Lung (tissue), 12 donors: Measurements from ENCODE around the gene RASSF9. TPM values are rescaled to one million over a fixed set of nuclear protein-coding genes. Genes with fewer than 3 reads are reported as not detected.

Experiments used
- ATAC-seq: fragments of 200-7000 bp; cut with Tn5 transposase; one replicate; pipeline ENCODE4 v1.9.1; 2020; ENCODE audit warnings: moderate number of reproducible peaks; ENCODE audit not compliant: insufficient read depth, low FRiP score
- DNase-seq, 3 donors: peaks; one replicate each; pipeline ENCODE4 v3.0.0-alpha.2; 2013 to 2017
- H3K27ac ChIP-seq, 2 donors: one replicate each; pipeline ENCODE4 v1.5.1; 2013; ENCODE audit warnings: mild to moderate bottlenecking in 2 of 2, moderate library complexity in 2 of 2, control low read depth in 1 of 2, inconsistent platforms in 1 of 2, low read depth in 1 of 2, low read length in 1 of 2
- H3K27me3 ChIP-seq, 3 donors: one replicate each; pipeline ENCODE4 v1.5.1; 2013; ENCODE audit warnings: low read length in 2 of 3; ENCODE audit not compliant: control insufficient read depth in 3 of 3, insufficient read depth in 3 of 3
- H3K36me3 ChIP-seq, 4 donors: one replicate each; pipeline ENCODE4 v1.5.1; 2013; ENCODE audit warnings: low read length in 4 of 4, mild to moderate bottlenecking in 1 of 4, moderate library complexity in 1 of 4; ENCODE audit not compliant: control insufficient read depth in 4 of 4, insufficient read depth in 4 of 4
- H3K4me1 ChIP-seq, 5 donors: one replicate each; pipeline ENCODE4 v1.5.1; 2013; ENCODE audit warnings: low read length in 5 of 5, mild to moderate bottlenecking in 2 of 5, moderate library complexity in 1 of 5; ENCODE audit not compliant: control insufficient read depth in 5 of 5, insufficient read depth in 5 of 5
- H3K4me3 ChIP-seq: one replicate; pipeline ENCODE4 v1.5.1; 2013; ENCODE audit warnings: mild to moderate bottlenecking, control low read depth, moderate library complexity
- H3K9ac ChIP-seq, 2 donors: one replicate each; pipeline ENCODE4 v1.5.1; 2013; ENCODE audit warnings: low read length in 2 of 2, control low read depth in 1 of 2; ENCODE audit not compliant: insufficient read depth in 1 of 2
- H3K9me3 ChIP-seq, 4 donors: one replicate each; pipeline ENCODE4 v1.5.1; 2013; ENCODE audit warnings: low read length in 3 of 4, mild to moderate bottlenecking in 1 of 4, moderate library complexity in 1 of 4; ENCODE audit not compliant: control insufficient read depth in 4 of 4, insufficient read depth in 3 of 4
- CTCF ChIP-seq: IDR thresholded peaks from 2 replicates; pipeline ENCODE4 v1.5.1; 2012; ENCODE audit warnings: mild to moderate bottlenecking; ENCODE audit errors: control extremely low read depth, extremely low read depth
- WGBS, 2 donors: extraction: QIAGEN DNeasy Blood & Tissue Kit; methylation state at CpG; one replicate each; pipeline ENCODE4 v1.1.7; 2013; 5-methylcytosine and 5-hydroxymethylcytosine counted together
- polyA plus RNA-seq, 2 donors: library from polyadenylated mRNA; stranded (reverse); fragments of 200-250 nt; gene quantifications; one replicate each; pipeline ENCODE4 v1.2.1, GENCODE V29; 2013
- total RNA-seq, 2 donors: library from RNA; depleted of rRNA in 1 of 2; stranded (reverse); fragments of >200 nt in 1 of 2; gene quantifications; one replicate each; pipeline ENCODE4 v1.2.1, GENCODE V29; 2014 to 2021
- donor health status: control.
- donor health status: control.
- donor health status: Bipolar disorder and iron deficiency.
- donor health status: healthy.
- donor health status: DM: yes; HTN: yes; CAD: no.

RASSF9 gene
- total and polyA plus RNA-seq, 4 donors = 2.1 to 14.3 (median 6.2) TPM

- no peak for TF ChIP-seq CTCF
- ATAC-seq (no peak), DNase-seq (no peak)
- Histone ChIP-seq H3K36me3 (no peaks in the 10 kb centered on the region), H3K27me3 (no peaks in the 10 kb centered on the region), H3K27ac (no peak overlapping the region), H3K9ac (no peak overlapping the region), H3K4me1 (no peaks in the 10 kb centered on the region), H3K4me3 (no peak overlapping the region), H3K9me3 (no peaks in the 10 kb centered on the region)
- WGBS, 2 donors = 87 to 92% methylated on average over 1 of the region's 1 CpG
Measured at GRCh38 chr12:85794531-85794930, 41.7 kb downstream of the RASSF9 start.

- WGBS, 2 donors = 74 to 87% methylated on average over 2 of the region's 2 CpGs
Measured at GRCh38 chr12:85784096-85784720, 52.0 kb downstream of the RASSF9 start.

GRCh38 chr12:85782711-85783110 lies 53.5 kb downstream of the RASSF9 start:
- ATAC-seq = no peak
- no peaks in the 10 kb centered on the region for H3K27me3 ChIP-seq
- DNase-seq = no peak
- H3K4me3 ChIP-seq = no peak overlapping the region
- no peaks in the 10 kb centered on the region for H3K36me3 ChIP-seq
- H3K27ac ChIP-seq = no peak overlapping the region
- no peak overlapping the region for H3K9ac ChIP-seq
- H3K4me1 ChIP-seq = peaks cover 0 to 18% (median 0%) of the 10 kb centered on the region in 5 donors
- 75 to 91% methylated on average over 1 of the region's 1 CpG for WGBS, 2 donors
- no peak for TF ChIP-seq CTCF
- H3K9me3 ChIP-seq = no peaks in the 10 kb centered on the region

More at GRCh38 chr12:85784096-85784720, 52.0 kb downstream of the RASSF9 start:
- H3K27me3 ChIP-seq = no peaks in the 10 kb centered on the region
- H3K27ac ChIP-seq = no peak overlapping the region
- no peak overlapping the region for H3K9ac ChIP-seq
- H3K9me3 ChIP-seq = no peaks in the 10 kb centered on the region
- no peak for DNase-seq
- H3K4me1 ChIP-seq = peaks cover 0 to 18% (median 0%) of the 10 kb centered on the region in 5 donors
- no peak for ATAC-seq
- H3K4me3 ChIP-seq = no peak overlapping the region
- no peak for TF ChIP-seq CTCF
- no peaks in the 10 kb centered on the region for H3K36me3 ChIP-seq

GRCh38 chr12:85781766-85782165 lies 54.4 kb downstream of the RASSF9 start:
- peaks cover 0 to 18% (median 0%) of the 10 kb centered on the region in 5 donors for H3K4me1 ChIP-seq
- no peak overlapping the region for H3K4me3 ChIP-seq
- DNase-seq (peak; percentile 32 to 84 (median 82)), ATAC-seq (no peak)
- no peaks in the 10 kb centered on the region for H3K36me3 ChIP-seq
- TF ChIP-seq CTCF = no peak
- no peaks in the 10 kb centered on the region for H3K9me3 ChIP-seq
- no peak overlapping the region for H3K9ac ChIP-seq
- H3K27ac ChIP-seq = no peak overlapping the region
- H3K27me3 ChIP-seq = no peaks in the 10 kb centered on the region
